ENCODE data around the gene MAP3K5.

DNA sequence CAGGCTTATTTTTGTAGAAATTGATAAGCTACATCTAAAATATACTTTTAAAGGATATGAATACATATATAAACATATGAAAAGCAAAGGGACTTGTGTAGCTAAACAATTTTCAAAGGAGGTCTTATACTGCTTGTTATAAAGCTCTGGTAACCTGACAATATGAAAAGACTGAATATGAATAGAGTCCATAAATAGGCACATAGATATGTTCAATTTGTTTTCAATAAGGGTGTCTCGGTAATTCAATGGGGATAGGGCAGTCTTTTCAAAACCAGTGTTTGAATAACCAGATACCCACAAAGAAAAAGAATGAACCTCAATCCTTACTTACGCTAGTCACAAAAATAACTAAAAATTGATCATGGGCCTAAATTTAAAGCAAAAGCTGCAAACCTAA is 9.3 kb upstream of the MAP3K5 start:
- TF ChIP-seq, protein P1, sequence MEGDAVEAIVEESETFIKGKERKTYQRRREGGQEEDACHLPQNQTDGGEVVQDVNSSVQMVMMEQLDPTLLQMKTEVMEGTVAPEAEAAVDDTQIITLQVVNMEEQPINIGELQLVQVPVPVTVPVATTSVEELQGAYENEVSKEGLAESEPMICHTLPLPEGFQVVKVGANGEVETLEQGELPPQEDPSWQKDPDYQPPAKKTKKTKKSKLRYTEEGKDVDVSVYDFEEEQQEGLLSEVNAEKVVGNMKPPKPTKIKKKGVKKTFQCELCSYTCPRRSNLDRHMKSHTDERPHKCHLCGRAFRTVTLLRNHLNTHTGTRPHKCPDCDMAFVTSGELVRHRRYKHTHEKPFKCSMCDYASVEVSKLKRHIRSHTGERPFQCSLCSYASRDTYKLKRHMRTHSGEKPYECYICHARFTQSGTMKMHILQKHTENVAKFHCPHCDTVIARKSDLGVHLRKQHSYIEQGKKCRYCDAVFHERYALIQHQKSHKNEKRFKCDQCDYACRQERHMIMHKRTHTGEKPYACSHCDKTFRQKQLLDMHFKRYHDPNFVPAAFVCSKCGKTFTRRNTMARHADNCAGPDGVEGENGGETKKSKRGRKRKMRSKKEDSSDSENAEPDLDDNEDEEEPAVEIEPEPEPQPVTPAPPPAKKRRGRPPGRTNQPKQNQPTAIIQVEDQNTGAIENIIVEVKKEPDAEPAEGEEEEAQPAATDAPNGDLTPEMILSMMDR (IDR thresholded peaks at IDR 0.05), result no peak
- no peak for TF ChIP-seq POLR2A (IDR thresholded peaks at IDR 0.05)

All from adrenal gland (tissue), 5 donors.